Middle frontal gyrus (tissue), 1 donor: ENCODE results near the gene B4GALT5.

Source experiments
- DNase-seq: peaks from one replicate; pipeline ENCODE4 v3.0.0-alpha.2; 2015; ENCODE audit warnings: low spot score; ENCODE audit errors: extremely low spot score

Gene B4GALT5

GRCh38 chr20:49658508-49658907 lies 55.2 kb downstream of the B4GALT5 start:
- DNase-seq: no peak

- no peak for DNase-seq
These were observed 56.4 kb downstream of the B4GALT5 start for GRCh38 chr20:49657118-49657901.

GRCh38 chr20:49656304-49656703 lies 57.4 kb downstream of the B4GALT5 start:
- no peak for DNase-seq

- DNase-seq: no peak
These were observed 59.7 kb downstream of the B4GALT5 start for GRCh38 chr20:49653925-49654434.

GRCh38 chr20:49649672-49650071 lies 64.0 kb downstream of the B4GALT5 start:
- no peak for DNase-seq

GRCh38 chr20:49647550-49647949 lies 66.1 kb downstream of the B4GALT5 start:
- DNase-seq: no peak

- DNase-seq: no peak
These were observed 67.2 kb downstream of the B4GALT5 start for GRCh38 chr20:49646528-49646927.

GRCh38 chr20:49646126-49646525 lies 67.6 kb downstream of the B4GALT5 start:
- no peak for DNase-seq

GRCh38 chr20:49644980-49645565 lies 68.6 kb downstream of the B4GALT5 start:
- no peak for DNase-seq

- DNase-seq: no peak
These were observed 70.9 kb downstream of the B4GALT5 start for GRCh38 chr20:49642816-49643215.

- no peak for DNase-seq
These were observed 71.7 kb downstream of the B4GALT5 start for GRCh38 chr20:49641683-49642656.

- no peak for DNase-seq
These were observed 76.5 kb downstream of the B4GALT5 start for GRCh38 chr20:49637046-49637637.

- DNase-seq: no peak
These were observed 77.2 kb downstream of the B4GALT5 start for GRCh38 chr20:49636447-49636846.

- no peak for DNase-seq
These were observed 77.8 kb downstream of the B4GALT5 start for GRCh38 chr20:49635866-49636265.

- no peak for DNase-seq
These were observed 78.5 kb downstream of the B4GALT5 start for GRCh38 chr20:49635166-49635565.

GRCh38 chr20:49634116-49634515 lies 79.6 kb downstream of the B4GALT5 start:
- no peak for DNase-seq

- DNase-seq: no peak
These were observed 80.0 kb downstream of the B4GALT5 start for GRCh38 chr20:49633643-49634042.

GRCh38 chr20:49633023-49633422 lies 80.7 kb downstream of the B4GALT5 start:
- DNase-seq: no peak

- no peak for DNase-seq
These were observed 81.7 kb downstream of the B4GALT5 start for GRCh38 chr20:49631856-49632418.

- no peak for DNase-seq
These were observed 82.5 kb downstream of the B4GALT5 start for GRCh38 chr20:49631061-49631716.
